ENCODE measurements around the gene GDNF.

Gene GDNF

GRCh38 chr5:37776826-37777225, 63.0 kb downstream of the GDNF start:
- WGBS = 95% methylated on average over 7 of the region's 7 CpGs
- H3K9me3 ChIP-seq (ENCODE audit: insufficient read depth, low read depth, low read length) = peaks cover 8% of the 10 kb centered on the region; the same call in 1 of the 2 replicates
- no peaks in the 10 kb centered on the region for H3K36me3 ChIP-seq (ENCODE audit: insufficient read depth, low read length)
- no peak overlapping the region for H3K27ac ChIP-seq (ENCODE audit: low read depth, low read length)
- no peak overlapping the region for H3K9ac ChIP-seq (ENCODE audit: low read depth, low read length)
- H3K27me3 ChIP-seq (ENCODE audit: insufficient read depth, low read length) = no peaks in the 10 kb centered on the region
- no peaks in the 10 kb centered on the region for H3K4me1 ChIP-seq (ENCODE audit: insufficient read depth, low read length)
- H3K4me3 ChIP-seq (ENCODE audit: low read length) = no peak overlapping the region

- no peaks in the 10 kb centered on the region for H3K27me3 ChIP-seq (ENCODE audit: insufficient read depth, low read length)
- WGBS = 96% methylated on average over 9 of the region's 9 CpGs
- H3K4me3 ChIP-seq (ENCODE audit: low read length) = no peak overlapping the region
- no peaks in the 10 kb centered on the region for H3K4me1 ChIP-seq (ENCODE audit: insufficient read depth, low read length)
- no peak overlapping the region for H3K9ac ChIP-seq (ENCODE audit: low read depth, low read length)
- H3K9me3 ChIP-seq (ENCODE audit: insufficient read depth, low read depth, low read length) = peaks cover 8% of the 10 kb centered on the region; the same call in 1 of the 2 replicates
- no peak overlapping the region for H3K27ac ChIP-seq (ENCODE audit: low read depth, low read length)
- no peaks in the 10 kb centered on the region for H3K36me3 ChIP-seq (ENCODE audit: insufficient read depth, low read length)
Observed at GRCh38 chr5:37774912-37775483, 64.8 kb downstream of the GDNF start.

- H3K27ac ChIP-seq (ENCODE audit: low read depth, low read length) = no peak overlapping the region
- 100% methylated on average over 1 of the region's 1 CpG for WGBS
- no peak overlapping the region for H3K4me3 ChIP-seq (ENCODE audit: low read length)
- H3K27me3 ChIP-seq (ENCODE audit: insufficient read depth, low read length) = no peaks in the 10 kb centered on the region
- H3K9ac ChIP-seq (ENCODE audit: low read depth, low read length) = no peak overlapping the region
- peaks cover 8% of the 10 kb centered on the region; the same call in 1 of the 2 replicates for H3K9me3 ChIP-seq (ENCODE audit: insufficient read depth, low read depth, low read length)
- no peaks in the 10 kb centered on the region for H3K4me1 ChIP-seq (ENCODE audit: insufficient read depth, low read length)
- no peaks in the 10 kb centered on the region for H3K36me3 ChIP-seq (ENCODE audit: insufficient read depth, low read length)
Observed at GRCh38 chr5:37773809-37774208, 66.0 kb downstream of the GDNF start.

GRCh38 chr5:37772255-37772654, 67.6 kb downstream of the GDNF start:
- Histone ChIP-seq H3K27ac (ENCODE audit: low read depth, low read length) (no peak overlapping the region), H3K4me1 (ENCODE audit: insufficient read depth, low read length) (no peaks in the 10 kb centered on the region), H3K36me3 (ENCODE audit: insufficient read depth, low read length) (no peaks in the 10 kb centered on the region), H3K4me3 (ENCODE audit: low read length) (no peak overlapping the region), H3K9ac (ENCODE audit: low read depth, low read length) (no peak overlapping the region), H3K9me3 (ENCODE audit: insufficient read depth, low read depth, low read length) (peaks cover 8% of the 10 kb centered on the region; the same call in 1 of the 2 replicates), H3K27me3 (ENCODE audit: insufficient read depth, low read length) (no peaks in the 10 kb centered on the region)
- WGBS = 96% methylated on average over 2 of the region's 2 CpGs

- no peaks in the 10 kb centered on the region for H3K4me1 ChIP-seq (ENCODE audit: insufficient read depth, low read length)
- H3K27me3 ChIP-seq (ENCODE audit: insufficient read depth, low read length) = no peaks in the 10 kb centered on the region
- no peak overlapping the region for H3K4me3 ChIP-seq (ENCODE audit: low read length)
- H3K9me3 ChIP-seq (ENCODE audit: insufficient read depth, low read depth, low read length) = peaks cover 8% of the 10 kb centered on the region; the same call in 1 of the 2 replicates
- H3K36me3 ChIP-seq (ENCODE audit: insufficient read depth, low read length) = no peaks in the 10 kb centered on the region
- H3K27ac ChIP-seq (ENCODE audit: low read depth, low read length) = no peak overlapping the region
- no peak overlapping the region for H3K9ac ChIP-seq (ENCODE audit: low read depth, low read length)
- WGBS = 91% methylated on average over 2 of the region's 2 CpGs
Observed at GRCh38 chr5:37771731-37772130, 68.1 kb downstream of the GDNF start.

GRCh38 chr5:37771203-37771611, 68.6 kb downstream of the GDNF start:
- no peak overlapping the region for H3K4me3 ChIP-seq (ENCODE audit: low read length)
- H3K9me3 ChIP-seq (ENCODE audit: insufficient read depth, low read depth, low read length) = peaks cover 8% of the 10 kb centered on the region; the same call in 1 of the 2 replicates
- H3K27ac ChIP-seq (ENCODE audit: low read depth, low read length) = no peak overlapping the region
- no peaks in the 10 kb centered on the region for H3K27me3 ChIP-seq (ENCODE audit: insufficient read depth, low read length)
- no peak overlapping the region for H3K9ac ChIP-seq (ENCODE audit: low read depth, low read length)
- 93% methylated on average over 3 of the region's 3 CpGs for WGBS
- no peaks in the 10 kb centered on the region for H3K36me3 ChIP-seq (ENCODE audit: insufficient read depth, low read length)
- H3K4me1 ChIP-seq (ENCODE audit: insufficient read depth, low read length) = no peaks in the 10 kb centered on the region

GRCh38 chr5:37770786-37771185, 69.1 kb downstream of the GDNF start:
- Histone ChIP-seq H3K9me3 (ENCODE audit: insufficient read depth, low read depth, low read length) (peaks cover 8% of the 10 kb centered on the region; the same call in 1 of the 2 replicates), H3K9ac (ENCODE audit: low read depth, low read length) (no peak overlapping the region), H3K27me3 (ENCODE audit: insufficient read depth, low read length) (no peaks in the 10 kb centered on the region), H3K36me3 (ENCODE audit: insufficient read depth, low read length) (no peaks in the 10 kb centered on the region), H3K4me3 (ENCODE audit: low read length) (no peak overlapping the region), H3K27ac (ENCODE audit: low read depth, low read length) (no peak overlapping the region), H3K4me1 (ENCODE audit: insufficient read depth, low read length) (no peaks in the 10 kb centered on the region)
- 100% methylated on average over 1 of the region's 1 CpG for WGBS

- Histone ChIP-seq H3K27ac (ENCODE audit: low read depth, low read length) (no peak overlapping the region), H3K4me1 (ENCODE audit: insufficient read depth, low read length) (no peaks in the 10 kb centered on the region), H3K27me3 (ENCODE audit: insufficient read depth, low read length) (no peaks in the 10 kb centered on the region), H3K36me3 (ENCODE audit: insufficient read depth, low read length) (no peaks in the 10 kb centered on the region), H3K9me3 (ENCODE audit: insufficient read depth, low read depth, low read length) (peaks cover 5% of the 10 kb centered on the region; the same call in 1 of the 2 replicates), H3K9ac (ENCODE audit: low read depth, low read length) (no peak overlapping the region), H3K4me3 (ENCODE audit: low read length) (no peak overlapping the region)
- 95% methylated on average over 1 of the region's 1 CpG for WGBS
Observed at GRCh38 chr5:37769840-37770239, 70.0 kb downstream of the GDNF start.

GRCh38 chr5:37769108-37769507, 70.7 kb downstream of the GDNF start:
- no peaks in the 10 kb centered on the region for H3K36me3 ChIP-seq (ENCODE audit: insufficient read depth, low read length)
- no peaks in the 10 kb centered on the region for H3K9me3 ChIP-seq (ENCODE audit: insufficient read depth, low read depth, low read length)
- H3K27ac ChIP-seq (ENCODE audit: low read depth, low read length) = no peak overlapping the region
- 96% methylated on average over 4 of the region's 4 CpGs for WGBS
- no peaks in the 10 kb centered on the region for H3K27me3 ChIP-seq (ENCODE audit: insufficient read depth, low read length)
- no peak overlapping the region for H3K9ac ChIP-seq (ENCODE audit: low read depth, low read length)
- H3K4me1 ChIP-seq (ENCODE audit: insufficient read depth, low read length) = no peaks in the 10 kb centered on the region
- H3K4me3 ChIP-seq (ENCODE audit: low read length) = no peak overlapping the region

GRCh38 chr5:37768371-37768770, 71.5 kb downstream of the GDNF start:
- Histone ChIP-seq H3K4me3 (ENCODE audit: low read length) (no peak overlapping the region), H3K27me3 (ENCODE audit: insufficient read depth, low read length) (no peaks in the 10 kb centered on the region), H3K4me1 (ENCODE audit: insufficient read depth, low read length) (no peaks in the 10 kb centered on the region), H3K27ac (ENCODE audit: low read depth, low read length) (no peak overlapping the region), H3K36me3 (ENCODE audit: insufficient read depth, low read length) (no peaks in the 10 kb centered on the region), H3K9ac (ENCODE audit: low read depth, low read length) (no peak overlapping the region), H3K9me3 (ENCODE audit: insufficient read depth, low read depth, low read length) (no peaks in the 10 kb centered on the region)

GRCh38 chr5:37767961-37768360, 71.9 kb downstream of the GDNF start:
- H3K4me1 ChIP-seq (ENCODE audit: insufficient read depth, low read length) = no peaks in the 10 kb centered on the region
- no peak overlapping the region for H3K4me3 ChIP-seq (ENCODE audit: low read length)
- H3K9me3 ChIP-seq (ENCODE audit: insufficient read depth, low read depth, low read length) = no peaks in the 10 kb centered on the region
- H3K9ac ChIP-seq (ENCODE audit: low read depth, low read length) = no peak overlapping the region
- H3K36me3 ChIP-seq (ENCODE audit: insufficient read depth, low read length) = no peaks in the 10 kb centered on the region
- no peaks in the 10 kb centered on the region for H3K27me3 ChIP-seq (ENCODE audit: insufficient read depth, low read length)
- H3K27ac ChIP-seq (ENCODE audit: low read depth, low read length) = no peak overlapping the region
- WGBS = 77% methylated on average over 4 of the region's 4 CpGs

- H3K27ac ChIP-seq (ENCODE audit: low read depth, low read length) = no peak overlapping the region
- H3K4me1 ChIP-seq (ENCODE audit: insufficient read depth, low read length) = no peaks in the 10 kb centered on the region
- H3K9me3 ChIP-seq (ENCODE audit: insufficient read depth, low read depth, low read length) = no peaks in the 10 kb centered on the region
- no peak overlapping the region for H3K9ac ChIP-seq (ENCODE audit: low read depth, low read length)
- H3K36me3 ChIP-seq (ENCODE audit: insufficient read depth, low read length) = no peaks in the 10 kb centered on the region
- 92% methylated on average over 3 of the region's 3 CpGs for WGBS
- H3K27me3 ChIP-seq (ENCODE audit: insufficient read depth, low read length) = no peaks in the 10 kb centered on the region
- H3K4me3 ChIP-seq (ENCODE audit: low read length) = no peak overlapping the region
Observed at GRCh38 chr5:37767251-37767650, 72.6 kb downstream of the GDNF start.

Data from HUES64 (cell line).